ENCODE measurements around the gene SIX4. TPM values are rescaled to one million over a fixed set of nuclear protein-coding genes. Genes with fewer than 3 reads are reported as not detected.
A peak's percentile ranks its signal among the peaks of the same experiment; 100 is the strongest.
"Not testable (repeated sequence)": the region's sequence is repeated elsewhere in the genome, so short reads cannot be mapped to it uniquely, and the experiment has no call there.

Gene SIX4
- total RNA-seq, 2 donors from 2014 or later: 0.21 TPM; not detected in 1

DNA sequence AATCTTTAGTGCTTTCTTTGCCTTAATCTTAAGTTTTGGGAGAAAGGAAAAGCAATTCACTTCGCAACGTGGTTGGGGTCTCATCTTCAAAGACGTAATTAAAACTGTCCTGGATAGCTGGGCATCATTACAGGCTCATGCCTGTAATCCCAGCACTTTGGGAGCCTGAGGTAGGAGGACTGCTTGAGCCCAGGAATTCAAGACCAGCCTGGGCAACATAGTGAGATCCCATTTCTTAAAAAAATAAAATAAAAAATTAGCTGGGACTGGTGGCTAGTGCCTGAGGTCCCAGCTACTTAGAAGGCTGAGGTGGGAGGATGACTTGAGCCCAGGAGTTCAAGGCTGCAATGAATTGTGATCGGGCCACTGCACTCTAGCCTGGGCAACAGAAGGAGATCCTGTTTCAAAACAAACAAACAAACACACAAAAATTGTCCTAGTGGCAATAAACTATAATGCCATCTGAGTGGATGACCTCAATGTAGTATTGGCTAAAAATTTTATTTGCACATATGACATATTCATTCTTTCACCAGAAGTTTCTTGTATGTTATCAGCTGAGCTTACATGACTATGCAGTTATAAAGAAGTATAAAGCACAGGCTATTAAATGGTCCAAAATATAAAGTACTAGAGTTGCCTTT lies 8.8 kb upstream of the SIX4 start:
- H3K9me3 Mint-ChIP-seq: no peaks in the 10 kb centered on the region
- ATAC-seq: no peak
- DNase-seq (ENCODE audit: low spot score in 2 of 2): no peak
- H3K36me3 Mint-ChIP-seq: peaks cover 6% of the 10 kb centered on the region in 2 donors
- no peak overlapping the region for H3K27ac Mint-ChIP-seq

- H3K9me3 Mint-ChIP-seq; DNase-seq (ENCODE audit: low spot score in 2 of 2); H3K36me3 Mint-ChIP-seq; H3K27ac Mint-ChIP-seq; ATAC-seq: not testable (repeated sequence)
Measured at GRCh38 chr14:60731291-60731690, 7.1 kb upstream of the SIX4 start.

GRCh38 chr14:60723116-60723906 lies 840 bp downstream of the SIX4 start:
- ATAC-seq (peak; percentile 38 to 48), DNase-seq (ENCODE audit: low spot score in 2 of 2) (peak in 1 of 2 donors; percentile 29)
- Mint-ChIP-seq H3K9me3 (no peaks in the 10 kb centered on the region), H3K36me3 (peaks cover 0 to 13% of the 10 kb centered on the region in 2 donors), H3K27ac (no peak overlapping the region)

DNA sequence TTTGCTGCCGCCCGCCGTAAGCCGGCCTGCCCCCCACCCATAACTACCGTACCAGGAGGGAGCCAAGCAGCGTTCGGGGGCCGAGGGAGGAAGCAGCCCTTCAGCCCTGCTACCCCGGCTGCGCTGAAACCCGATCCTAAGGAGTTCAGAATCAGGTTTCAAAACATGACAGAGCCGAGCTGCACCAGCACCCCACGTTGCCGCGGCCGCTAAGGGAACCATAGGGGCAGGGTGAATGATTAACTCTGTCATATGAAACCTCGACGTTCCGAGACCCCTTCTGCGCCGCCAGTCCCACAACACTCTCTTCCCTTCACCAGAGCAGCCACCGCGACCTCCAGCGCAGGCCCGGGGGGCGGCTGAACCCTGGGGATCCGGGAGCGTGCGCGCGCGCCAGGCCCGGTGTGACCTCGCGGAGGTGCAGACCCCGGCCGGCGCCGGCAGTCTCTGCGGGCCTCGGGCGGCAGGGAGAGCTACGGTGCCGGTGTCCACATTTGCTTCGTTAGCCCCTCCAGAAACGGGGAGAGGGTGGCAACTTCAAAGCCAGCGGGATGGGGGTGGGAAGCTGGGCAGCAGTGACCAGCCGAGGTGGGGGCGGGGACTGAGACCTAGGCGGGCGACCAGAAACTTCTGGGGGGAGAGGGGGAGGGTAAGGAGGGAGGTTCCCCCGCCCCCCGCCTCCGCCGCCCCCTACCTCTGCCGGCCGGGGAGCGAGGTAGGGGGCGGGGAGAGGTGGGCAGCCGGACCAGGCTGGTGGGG lies 1.6 kb downstream of the SIX4 start:
- DNase-seq (ENCODE audit: low spot score in 2 of 2) (peak in 1 of 2 donors; percentile 32), ATAC-seq (peak in 1 of 2 donors; percentile 44)
- H3K36me3 Mint-ChIP-seq: peaks cover 0 to 13% of the 10 kb centered on the region in 2 donors
- no peaks in the 10 kb centered on the region for H3K9me3 Mint-ChIP-seq
- H3K27ac Mint-ChIP-seq: no peak overlapping the region

DNA sequence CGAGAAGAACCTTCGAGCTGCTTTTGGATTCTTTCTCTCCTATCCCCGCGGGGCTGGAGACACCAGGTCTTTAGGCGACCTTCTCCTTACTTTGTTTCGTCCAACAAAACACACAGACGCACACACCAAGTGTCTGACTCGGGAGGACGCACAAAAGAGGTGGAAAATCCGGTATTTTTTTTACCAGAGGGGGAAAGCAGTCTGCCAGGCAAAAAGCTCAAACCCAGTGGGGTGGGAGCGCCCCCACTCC lies 2.1 kb downstream of the SIX4 start:
- Mint-ChIP-seq H3K27ac (no peak overlapping the region), H3K9me3 (no peaks in the 10 kb centered on the region), H3K36me3 (peaks cover 0 to 13% of the 10 kb centered on the region in 2 donors)
- ATAC-seq (no peak), DNase-seq (ENCODE audit: low spot score in 2 of 2) (no peak)

DNA sequence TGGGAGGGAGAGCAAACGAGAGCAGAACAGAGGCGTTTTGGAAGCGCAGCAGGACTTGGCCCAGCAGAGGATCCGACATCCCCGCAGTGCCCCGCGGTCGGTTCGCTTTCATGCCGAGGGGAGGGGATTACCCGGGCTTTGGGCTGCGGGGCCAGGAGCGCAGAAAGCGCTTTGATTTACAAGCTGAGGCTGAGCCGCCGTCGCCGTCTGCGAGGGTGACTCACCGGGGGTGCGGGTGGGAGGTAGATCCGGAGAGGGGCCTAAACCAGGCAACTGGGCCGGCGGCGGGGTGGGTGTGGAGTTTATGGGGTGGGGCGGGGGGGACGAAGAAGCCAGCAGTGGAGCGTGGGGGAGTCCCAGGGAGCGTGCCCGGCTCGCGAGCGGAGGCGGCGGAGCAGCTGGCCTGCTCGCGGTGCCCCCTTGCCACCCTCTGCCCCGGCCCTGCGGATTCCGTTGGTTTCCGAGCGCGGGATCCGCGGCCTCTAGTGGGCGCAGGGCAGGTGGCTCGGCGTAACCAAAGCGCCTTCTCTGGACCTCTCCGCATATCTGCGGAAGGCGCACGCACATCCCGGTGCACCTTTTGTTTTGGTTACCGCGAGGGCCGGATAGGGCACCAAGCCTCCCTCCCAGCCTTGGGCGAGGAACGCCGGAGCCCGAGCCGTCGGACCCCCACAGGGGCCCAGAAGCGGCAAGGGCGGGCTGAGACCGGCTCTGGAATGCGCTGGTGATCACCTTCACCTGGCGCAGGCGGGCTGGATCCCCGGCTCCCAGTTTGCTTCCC lies 2.6 kb downstream of the SIX4 start:
- peak; percentile 62 to 79 for ATAC-seq
- Mint-ChIP-seq H3K36me3 (peaks cover 0 to 13% of the 10 kb centered on the region in 2 donors), H3K27ac (no peak overlapping the region), H3K9me3 (no peaks in the 10 kb centered on the region)
- peak in 1 of 2 donors; percentile 48 for DNase-seq (ENCODE audit: low spot score in 2 of 2)

- Mint-ChIP-seq H3K36me3 (peaks cover 0 to 13% of the 10 kb centered on the region in 2 donors), H3K27ac (no peak overlapping the region), H3K9me3 (no peaks in the 10 kb centered on the region)
- no peak for DNase-seq (ENCODE audit: low spot score in 2 of 2)
- ATAC-seq: no peak
Measured at GRCh38 chr14:60720962-60721325, 3.2 kb downstream of the SIX4 start.

GRCh38 chr14:60720391-60720790 lies 3.8 kb downstream of the SIX4 start:
- no peaks in the 10 kb centered on the region for H3K9me3 Mint-ChIP-seq
- H3K27ac Mint-ChIP-seq: no peak overlapping the region
- ATAC-seq (no peak), DNase-seq (ENCODE audit: low spot score in 2 of 2) (no peak)
- H3K36me3 Mint-ChIP-seq: peaks cover 0 to 13% of the 10 kb centered on the region in 2 donors

GRCh38 chr14:60713513-60713912 lies 10.6 kb downstream of the SIX4 start:
- Mint-ChIP-seq H3K9me3 (no peaks in the 10 kb centered on the region), H3K36me3 (no peaks in the 10 kb centered on the region), H3K27ac (no peak overlapping the region)
- DNase-seq (ENCODE audit: low spot score in 2 of 2) (no peak), ATAC-seq (no peak)

DNA sequence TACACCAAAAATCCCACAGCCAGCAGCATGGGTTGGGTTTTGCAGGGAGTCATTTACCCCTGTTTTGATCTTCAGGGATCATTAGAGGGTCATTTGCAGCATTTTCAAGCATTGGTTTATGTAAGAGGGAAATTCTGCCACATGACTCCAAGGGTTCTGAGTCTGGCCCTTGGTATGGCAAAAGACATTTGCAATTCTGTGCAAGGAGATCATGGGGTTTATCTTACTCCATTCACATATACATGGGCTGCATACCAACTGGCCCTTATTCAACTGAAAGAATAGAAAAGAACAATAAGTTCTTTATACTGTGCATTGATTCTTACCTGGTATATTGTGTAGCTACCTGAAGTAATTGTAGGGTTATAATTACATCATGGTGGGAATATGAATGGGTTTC lies 13.7 kb downstream of the SIX4 start:
- Mint-ChIP-seq H3K36me3 (no peaks in the 10 kb centered on the region), H3K9me3 (no peaks in the 10 kb centered on the region), H3K27ac (no peak overlapping the region)
- DNase-seq (ENCODE audit: low spot score in 2 of 2) (no peak), ATAC-seq (no peak)

- Mint-ChIP-seq H3K36me3 (no peaks in the 10 kb centered on the region), H3K27ac (no peak overlapping the region), H3K9me3 (no peaks in the 10 kb centered on the region)
- DNase-seq (ENCODE audit: low spot score in 2 of 2): no peak
- no peak for ATAC-seq
Measured at GRCh38 chr14:60707858-60708257, 16.3 kb downstream of the SIX4 start.

GRCh38 chr14:60705100-60705499 lies 19.1 kb downstream of the SIX4 start:
- Mint-ChIP-seq H3K36me3 (peaks cover 8 to 9% of the 10 kb centered on the region in 2 donors), H3K9me3 (peaks cover 11 to 13% of the 10 kb centered on the region in 2 donors), H3K27ac (no peak overlapping the region)
- DNase-seq (ENCODE audit: low spot score in 2 of 2): no peak
- no peak for ATAC-seq

DNA sequence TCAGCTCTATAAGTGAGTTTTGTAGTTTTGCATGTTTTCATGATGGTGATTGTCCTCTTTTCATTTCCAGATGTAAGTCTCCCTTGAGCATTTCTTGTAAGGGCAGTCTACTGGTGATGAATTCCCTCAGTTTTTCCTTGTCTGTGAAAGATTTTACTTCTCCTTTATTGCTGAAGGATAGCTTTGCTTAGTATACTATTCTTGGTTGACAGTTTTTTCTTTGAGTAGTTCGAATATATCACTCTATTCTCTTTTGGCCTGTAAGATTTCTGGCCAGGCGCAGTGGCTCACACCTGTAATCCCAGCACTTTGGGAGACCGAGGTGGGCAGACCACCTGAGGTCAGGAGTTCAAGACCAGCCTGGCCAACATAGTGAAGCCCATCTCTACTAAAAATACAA lies 23.6 kb downstream of the SIX4 start:
- DNase-seq (ENCODE audit: low spot score in 2 of 2) (no peak), ATAC-seq (no peak)
- Mint-ChIP-seq H3K9me3 (peaks cover 13 to 18% of the 10 kb centered on the region in 2 donors), H3K27ac (no peak overlapping the region), H3K36me3 (peaks cover 8 to 9% of the 10 kb centered on the region in 2 donors)

- Mint-ChIP-seq H3K27ac (no peak overlapping the region), H3K36me3 (no peaks in the 10 kb centered on the region), H3K9me3 (peaks cover 5 to 10% of the 10 kb centered on the region in 2 donors)
- ATAC-seq (no peak), DNase-seq (ENCODE audit: low spot score in 2 of 2) (no peak)
Measured at GRCh38 chr14:60695327-60695726, 28.8 kb downstream of the SIX4 start.

- Mint-ChIP-seq H3K36me3 (no peaks in the 10 kb centered on the region), H3K27ac (peak overlapping the region in 1 of 2 donors; percentile 44), H3K9me3 (peaks cover 0 to 4% of the 10 kb centered on the region in 2 donors)
- ATAC-seq: no peak
- DNase-seq (ENCODE audit: low spot score in 2 of 2): no peak
Measured at GRCh38 chr14:60691383-60692113, 32.6 kb downstream of the SIX4 start.

DNA sequence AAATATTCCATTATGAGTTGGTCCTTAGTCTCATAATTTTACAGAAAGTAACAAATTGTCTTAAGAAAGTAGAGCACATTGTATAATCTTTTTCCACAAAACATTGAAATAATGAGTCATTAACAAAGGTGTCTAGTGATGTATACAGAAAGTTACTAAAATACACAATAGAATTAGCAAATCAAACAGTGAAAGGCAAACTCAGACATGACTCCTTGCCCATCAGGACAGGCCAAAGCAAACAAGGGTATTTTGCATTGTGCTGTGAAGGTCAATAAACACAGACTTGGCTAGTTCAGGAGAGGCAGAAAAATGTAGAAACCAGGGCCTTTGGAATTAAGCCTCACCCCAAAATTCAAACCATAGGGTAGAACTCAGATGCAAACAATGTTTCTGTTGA lies 37.3 kb downstream of the SIX4 start:
- ATAC-seq (no peak), DNase-seq (ENCODE audit: low spot score in 2 of 2) (no peak)
- Mint-ChIP-seq H3K27ac (no peak overlapping the region), H3K36me3 (no peaks in the 10 kb centered on the region), H3K9me3 (no peaks in the 10 kb centered on the region)
